Measurements from ENCODE around the gene MAP2K6. TPM values are rescaled to one million over a fixed set of nuclear protein-coding genes. Genes with fewer than 3 reads are reported as not detected.

The MAP2K6 gene
- under 0.01 TPM in 2 replicates for total RNA-seq

GRCh38 chr17:69414408-69415274 is at the start of gene MAP2K6:
Gene MAP2K6 (plus strand): TSS chr17:69414697. CDS start chr17:69414985, 288 bp downstream.

Other genes with a start within 250 kb of the MAP2K6 start
- gene ABCA10, start 185.9 kb upstream of the MAP2K6 start, total RNA-seq: 0.32 TPM in 1 of 2 replicates, not detected in the other
- 6.3 and 7.2 TPM in 2 replicates for gene ABCA5, start 87.6 kb upstream of the MAP2K6 start, total RNA-seq